Stimulated activated memory B cell treated with anti-CD40 and anti-IgM and Interleukin-4, amounts not matched to agents 10 μg/mL and 1 μg/mL and 100 μg/mL, for 72 hours (primary cell): ENCODE results near the gene OAS1.

Experiments
- ATAC-seq: fragments of 150-1000 bp; cut with Tn5 transposase; 2 replicates; pipeline ENCODE4 v1.10.0; 2021
- H3K27ac Mint-ChIP-seq: one replicate; pipeline ENCODE4 v1.8.0; 2022; ENCODE audit warnings: mild to moderate bottlenecking, mixed read lengths
- H3K27me3 Mint-ChIP-seq: one replicate; pipeline ENCODE4 v1.8.0; 2022; ENCODE audit warnings: mixed read lengths
- H3K36me3 Mint-ChIP-seq: one replicate; pipeline ENCODE4 v1.8.0; 2022; ENCODE audit warnings: mixed read lengths
- H3K4me1 Mint-ChIP-seq: one replicate; pipeline ENCODE4 v1.8.0; 2022; ENCODE audit warnings: mixed read lengths
- H3K4me3 Mint-ChIP-seq: one replicate; pipeline ENCODE4 v1.8.0; 2022; ENCODE audit warnings: mild to moderate bottlenecking, moderate library complexity, mixed read lengths
- H3K9me3 Mint-ChIP-seq: one replicate; pipeline ENCODE4 v1.8.0; 2022; ENCODE audit warnings: mixed read lengths

The OAS1 gene

DNA sequence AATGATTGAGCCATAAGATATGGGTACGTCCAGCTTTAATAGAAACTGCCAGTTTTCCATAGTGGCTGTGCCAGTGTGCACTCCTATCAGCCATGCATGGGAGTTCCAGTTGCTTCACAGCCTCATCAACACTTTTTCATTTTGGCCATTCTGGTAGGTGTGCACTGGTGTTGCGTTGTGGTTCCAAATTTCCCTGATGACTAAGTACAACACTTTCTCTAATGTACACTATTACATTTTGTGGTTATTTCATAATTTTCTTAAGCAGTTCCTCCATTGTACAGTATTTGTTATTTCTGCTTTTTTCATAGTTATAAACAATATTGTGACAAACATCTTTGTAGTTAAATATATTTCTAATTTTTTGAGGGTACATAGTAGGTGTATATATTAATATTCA lies 21.5 kb upstream of the OAS1 start:
- Mint-ChIP-seq H3K4me3 (no peak overlapping the region), H3K9me3 (peaks cover 5% of the 10 kb centered on the region)

DNA sequence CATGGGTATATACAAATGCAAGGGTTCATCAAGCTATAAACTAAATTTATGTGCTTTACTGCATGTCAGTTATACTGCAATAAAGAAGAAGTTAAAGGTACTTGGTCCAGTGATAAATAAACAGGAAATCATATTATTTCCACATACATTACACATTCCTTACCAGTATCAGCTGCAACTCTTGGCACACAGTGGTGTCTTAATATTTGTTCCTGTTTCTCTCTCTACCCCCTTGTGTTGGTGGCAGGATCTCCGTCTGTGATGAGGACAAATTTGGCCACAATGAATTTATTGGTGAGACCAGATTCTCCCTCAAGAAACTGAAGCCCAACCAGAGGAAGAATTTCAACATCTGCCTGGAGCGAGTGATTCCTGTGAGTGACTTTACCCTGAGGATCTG lies 19.2 kb upstream of the OAS1 start:
- Mint-ChIP-seq H3K27me3 (peaks cover 7% of the 10 kb centered on the region), H3K36me3 (no peaks in the 10 kb centered on the region), H3K27ac (no peak overlapping the region), H3K9me3 (peaks cover 5% of the 10 kb centered on the region), H3K4me1 (no peaks in the 10 kb centered on the region), H3K4me3 (no peak overlapping the region)
- ATAC-seq: no peak

More for the DNA sequence above, 21.5 kb upstream of the OAS1 start:
- H3K27me3 Mint-ChIP-seq: peaks cover 24% of the 10 kb centered on the region
- H3K27ac Mint-ChIP-seq: no peak overlapping the region
- no peak for ATAC-seq
- H3K36me3 Mint-ChIP-seq: no peaks in the 10 kb centered on the region
- no peaks in the 10 kb centered on the region for H3K4me1 Mint-ChIP-seq

DNA sequence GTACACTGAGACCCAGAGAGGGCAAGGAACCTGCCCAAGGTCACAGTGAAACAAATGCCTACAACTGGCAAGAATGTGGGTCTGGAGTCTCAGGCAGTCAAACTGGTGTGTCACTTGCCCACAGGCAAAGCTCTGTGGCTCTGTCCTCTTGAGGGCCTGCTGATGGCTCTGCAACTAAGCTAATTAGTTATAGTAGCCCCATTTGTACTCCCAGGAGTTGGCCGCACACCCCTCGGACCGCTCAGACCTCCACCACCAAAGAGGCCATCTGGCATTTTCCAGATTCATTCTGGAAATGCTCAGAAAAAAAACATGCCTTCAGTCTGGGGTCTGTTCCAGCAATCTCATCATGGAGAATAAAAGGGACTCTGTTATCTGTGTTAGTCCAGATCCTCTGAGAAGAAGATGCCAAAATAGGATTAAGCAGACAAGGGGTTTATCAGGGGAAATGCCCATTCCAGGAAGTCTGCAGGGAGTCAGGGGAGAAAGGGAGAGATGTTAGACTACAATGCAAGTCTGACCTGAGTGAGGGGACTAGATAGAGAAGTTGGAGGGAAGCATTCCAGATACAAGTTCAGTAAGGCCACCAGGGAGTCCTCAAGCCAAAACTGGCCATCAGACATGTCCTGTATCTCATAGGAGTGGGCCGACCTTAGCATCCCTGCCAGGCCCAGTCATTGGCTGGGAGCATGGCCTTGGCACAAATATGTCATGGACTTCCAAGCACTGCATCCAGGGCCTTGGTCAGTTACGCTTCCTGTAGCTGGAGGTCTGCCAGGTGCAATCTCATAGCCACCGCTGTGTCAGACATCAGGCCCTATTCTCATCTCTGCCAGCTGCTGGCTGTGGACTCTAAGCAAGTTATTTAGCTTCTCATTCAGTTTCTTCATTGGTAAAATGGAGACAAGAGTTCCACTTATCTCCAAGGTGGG lies 15.4 kb upstream of the OAS1 start:
- H3K4me1 Mint-ChIP-seq: peaks cover 7% of the 10 kb centered on the region
- no peaks in the 10 kb centered on the region for H3K36me3 Mint-ChIP-seq
- H3K27me3 Mint-ChIP-seq: peaks cover under 1% of the 10 kb centered on the region
- no peak overlapping the region for H3K4me3 Mint-ChIP-seq
- no peak for ATAC-seq
- no peaks in the 10 kb centered on the region for H3K9me3 Mint-ChIP-seq
- H3K27ac Mint-ChIP-seq: no peak overlapping the region

DNA sequence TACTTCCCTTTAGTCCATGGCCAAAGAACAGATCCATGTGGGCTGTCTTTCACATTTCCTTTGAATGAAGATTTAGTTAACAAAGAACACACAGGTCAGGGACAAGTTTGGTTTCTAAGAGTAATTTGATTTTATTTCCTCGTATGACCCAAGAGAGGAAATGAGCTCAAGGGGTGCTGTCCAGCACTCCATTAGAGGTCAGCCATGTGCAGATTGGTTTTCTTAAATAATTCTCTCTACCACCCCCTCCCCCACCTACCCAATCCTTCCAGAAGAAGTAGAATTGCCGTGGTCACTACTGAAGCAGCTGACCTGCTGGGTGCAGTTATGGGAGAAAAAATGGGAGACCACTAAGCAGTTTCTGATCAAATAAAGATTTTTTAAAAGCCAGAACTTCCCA lies 13.9 kb upstream of the OAS1 start:
- H3K27ac Mint-ChIP-seq: no peak overlapping the region
- no peak overlapping the region for H3K4me3 Mint-ChIP-seq
- H3K9me3 Mint-ChIP-seq: no peaks in the 10 kb centered on the region
- peaks cover 15% of the 10 kb centered on the region for H3K27me3 Mint-ChIP-seq
- no peaks in the 10 kb centered on the region for H3K36me3 Mint-ChIP-seq
- H3K4me1 Mint-ChIP-seq: peaks cover 7% of the 10 kb centered on the region
- no peak for ATAC-seq

DNA sequence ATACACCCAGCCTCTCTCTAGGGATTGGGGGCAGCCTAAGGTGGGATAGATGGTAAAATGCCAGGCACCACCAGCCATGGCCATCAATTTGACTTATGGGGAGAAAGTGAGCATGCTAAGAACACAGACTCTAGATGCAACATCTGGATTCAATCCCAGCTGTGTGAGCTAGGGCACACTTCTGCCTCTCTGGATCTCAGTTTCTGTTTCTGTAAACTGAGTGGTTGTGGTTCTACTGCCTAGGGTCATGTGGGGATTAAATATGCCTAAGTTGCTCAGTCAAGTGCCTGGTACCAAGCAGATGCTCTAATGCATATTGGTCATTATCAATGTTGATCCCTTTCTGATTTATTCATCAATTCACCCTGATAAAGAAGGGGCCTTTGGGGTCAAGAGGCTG lies 12.6 kb upstream of the OAS1 start:
- H3K27ac Mint-ChIP-seq: no peak overlapping the region
- no peak for ATAC-seq
- H3K9me3 Mint-ChIP-seq: no peaks in the 10 kb centered on the region
- H3K4me1 Mint-ChIP-seq: peaks cover 7% of the 10 kb centered on the region
- H3K4me3 Mint-ChIP-seq: no peak overlapping the region
- H3K27me3 Mint-ChIP-seq: peaks cover 24% of the 10 kb centered on the region
- no peaks in the 10 kb centered on the region for H3K36me3 Mint-ChIP-seq

DNA sequence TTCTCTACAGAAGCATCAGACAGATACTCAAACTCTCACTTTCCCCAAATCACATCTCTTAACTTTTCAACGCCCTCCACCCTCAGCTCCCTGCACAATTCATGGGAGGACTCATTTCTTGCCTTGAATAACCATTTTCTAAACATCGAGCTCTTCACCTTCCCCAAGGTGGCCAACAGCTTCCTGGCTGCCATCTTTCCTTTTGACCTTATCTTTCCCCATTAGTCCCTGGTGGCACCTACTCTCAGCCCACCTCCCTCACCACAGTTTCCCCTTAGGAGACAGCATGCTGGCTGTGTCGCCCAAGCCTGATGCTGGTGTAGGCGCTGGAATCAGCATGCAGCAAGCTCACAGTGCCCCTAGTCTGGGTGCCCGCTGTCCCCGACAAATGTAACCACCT lies 8.4 kb upstream of the OAS1 start:
- H3K27ac Mint-ChIP-seq: no peak overlapping the region
- peaks cover 20% of the 10 kb centered on the region for H3K4me1 Mint-ChIP-seq
- peaks cover 24% of the 10 kb centered on the region for H3K27me3 Mint-ChIP-seq
- H3K9me3 Mint-ChIP-seq: no peaks in the 10 kb centered on the region
- ATAC-seq: no peak
- no peaks in the 10 kb centered on the region for H3K36me3 Mint-ChIP-seq
- H3K4me3 Mint-ChIP-seq: no peak overlapping the region

DNA sequence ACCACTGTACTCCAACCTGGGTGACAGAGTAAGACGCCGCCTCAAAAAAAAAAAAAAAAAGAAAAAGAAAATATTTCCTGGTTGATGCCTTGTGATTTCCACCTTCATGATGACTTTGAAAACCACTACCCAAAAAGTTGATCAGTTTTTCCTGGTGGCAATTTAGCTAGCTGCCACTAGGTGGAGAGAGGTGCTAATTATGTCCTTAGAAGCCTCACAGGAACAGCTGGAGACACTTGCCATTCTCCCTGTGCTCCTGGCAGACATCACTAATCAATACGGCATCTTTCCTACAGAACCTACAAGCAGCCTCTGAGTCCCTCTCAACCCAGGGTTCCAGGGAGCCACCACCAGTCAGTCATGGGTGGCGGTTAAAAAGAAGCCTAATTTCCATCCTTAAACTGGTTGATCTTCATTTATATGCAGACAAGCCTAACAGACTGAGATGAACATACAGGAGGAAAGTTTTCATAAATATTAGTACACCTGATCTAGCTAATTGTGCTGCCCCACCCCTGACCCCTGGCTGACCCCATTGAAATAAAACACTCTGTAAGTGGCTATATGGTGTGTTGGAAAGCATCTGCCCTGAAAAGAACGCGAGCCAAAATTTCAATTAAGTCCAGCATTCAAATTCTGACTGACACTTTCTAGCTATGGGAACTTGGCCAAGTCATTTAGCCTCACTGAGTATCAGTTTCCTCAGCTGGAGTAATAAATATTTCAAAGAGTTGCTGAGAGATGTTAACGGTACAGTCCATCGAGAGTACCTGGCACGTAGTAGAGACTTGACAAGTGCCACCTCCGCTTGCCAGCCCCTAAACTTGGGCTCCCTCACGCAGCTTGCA lies 6.2 kb upstream of the OAS1 start:
- no peak overlapping the region for H3K27ac Mint-ChIP-seq
- H3K36me3 Mint-ChIP-seq: no peaks in the 10 kb centered on the region
- H3K9me3 Mint-ChIP-seq: no peaks in the 10 kb centered on the region
- peaks cover 31% of the 10 kb centered on the region for H3K4me1 Mint-ChIP-seq
- H3K4me3 Mint-ChIP-seq: no peak overlapping the region
- ATAC-seq: no peak
- peaks cover 24% of the 10 kb centered on the region for H3K27me3 Mint-ChIP-seq

DNA sequence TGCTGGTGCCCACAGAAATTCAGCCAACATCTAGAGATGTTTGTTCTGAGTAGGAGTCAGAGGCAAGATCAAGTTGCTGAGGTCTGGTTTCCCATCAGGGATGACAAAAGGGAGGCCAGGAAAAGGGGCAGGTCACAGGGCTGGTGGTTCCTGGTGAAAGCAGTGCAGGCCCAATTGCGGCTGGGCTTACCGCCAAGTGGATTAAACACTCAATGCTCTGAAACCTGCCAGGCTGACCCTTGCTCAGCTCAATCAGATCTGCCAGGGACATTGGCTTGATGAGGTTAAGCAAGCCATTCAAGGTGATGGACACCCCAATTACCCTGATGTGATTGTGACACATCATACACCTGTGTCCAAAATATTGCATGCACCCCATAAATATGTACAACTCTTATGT lies 5.5 kb upstream of the OAS1 start:
- H3K4me1 Mint-ChIP-seq: peaks cover 33% of the 10 kb centered on the region
- no peak overlapping the region for H3K4me3 Mint-ChIP-seq
- no peaks in the 10 kb centered on the region for H3K36me3 Mint-ChIP-seq
- no peak overlapping the region for H3K27ac Mint-ChIP-seq
- H3K9me3 Mint-ChIP-seq: no peaks in the 10 kb centered on the region
- no peak for ATAC-seq
- H3K27me3 Mint-ChIP-seq: peaks cover 24% of the 10 kb centered on the region

DNA sequence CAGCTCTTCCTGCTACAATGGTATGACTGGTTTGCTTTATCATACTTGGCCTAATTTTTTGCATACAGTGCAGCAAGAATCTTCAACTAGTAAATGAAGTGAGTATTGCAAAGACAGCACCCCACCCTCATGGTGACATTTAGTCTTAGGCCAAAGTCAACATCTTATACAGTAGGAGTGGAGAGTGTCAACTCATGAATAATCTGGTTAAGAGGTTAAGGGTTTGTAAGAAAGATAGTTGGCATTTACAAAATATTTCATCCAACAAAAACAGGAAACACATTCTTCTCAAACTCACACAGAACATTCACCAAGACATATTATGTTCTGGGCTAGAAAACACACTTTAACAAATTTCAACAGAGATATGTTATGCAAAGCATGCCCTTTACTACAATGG lies 2.2 kb upstream of the OAS1 start:
- H3K27ac Mint-ChIP-seq: peak overlapping the region; percentile 66
- H3K36me3 Mint-ChIP-seq: no peaks in the 10 kb centered on the region
- H3K9me3 Mint-ChIP-seq: no peaks in the 10 kb centered on the region
- no peak for ATAC-seq
- no peaks in the 10 kb centered on the region for H3K27me3 Mint-ChIP-seq
- peaks cover 65% of the 10 kb centered on the region for H3K4me1 Mint-ChIP-seq
- H3K4me3 Mint-ChIP-seq: no peak overlapping the region

DNA sequence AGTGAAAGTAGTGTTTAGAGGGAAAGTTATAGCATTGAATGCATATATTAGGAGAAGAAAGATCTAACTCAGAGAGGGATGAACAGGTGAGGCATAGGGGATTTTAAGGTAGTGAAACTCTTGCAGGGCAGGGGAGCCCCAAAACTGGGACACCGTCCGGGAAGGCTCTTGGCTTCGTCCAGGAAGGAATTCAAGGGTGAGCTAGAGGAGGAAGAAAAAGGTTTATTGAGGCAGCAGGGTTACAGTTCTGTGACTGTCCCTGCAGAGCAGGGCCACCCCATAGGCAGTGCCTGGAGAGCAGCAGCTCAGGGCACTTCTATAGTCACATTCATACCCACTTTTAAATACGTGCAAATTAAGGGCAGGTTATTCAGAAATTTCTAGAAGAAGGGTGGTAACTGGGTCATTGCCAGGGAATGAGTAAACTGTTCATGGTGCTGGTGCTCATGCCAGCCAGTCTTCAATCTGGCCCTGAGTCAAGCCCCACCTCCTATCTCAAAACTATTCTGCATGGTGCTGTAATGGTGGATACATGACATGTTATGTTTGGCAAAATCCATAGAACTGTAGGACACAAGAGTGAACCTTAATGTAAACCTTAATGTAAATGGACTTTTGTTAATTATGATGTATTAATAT lies 1.2 kb upstream of the OAS1 start:
- no peak for ATAC-seq
- H3K9me3 Mint-ChIP-seq: no peaks in the 10 kb centered on the region
- H3K27ac Mint-ChIP-seq: peak overlapping the region; percentile 66
- H3K4me1 Mint-ChIP-seq: peaks cover 72% of the 10 kb centered on the region
- peaks cover 7% of the 10 kb centered on the region for H3K36me3 Mint-ChIP-seq
- no peak overlapping the region for H3K4me3 Mint-ChIP-seq
- no peaks in the 10 kb centered on the region for H3K27me3 Mint-ChIP-seq

DNA sequence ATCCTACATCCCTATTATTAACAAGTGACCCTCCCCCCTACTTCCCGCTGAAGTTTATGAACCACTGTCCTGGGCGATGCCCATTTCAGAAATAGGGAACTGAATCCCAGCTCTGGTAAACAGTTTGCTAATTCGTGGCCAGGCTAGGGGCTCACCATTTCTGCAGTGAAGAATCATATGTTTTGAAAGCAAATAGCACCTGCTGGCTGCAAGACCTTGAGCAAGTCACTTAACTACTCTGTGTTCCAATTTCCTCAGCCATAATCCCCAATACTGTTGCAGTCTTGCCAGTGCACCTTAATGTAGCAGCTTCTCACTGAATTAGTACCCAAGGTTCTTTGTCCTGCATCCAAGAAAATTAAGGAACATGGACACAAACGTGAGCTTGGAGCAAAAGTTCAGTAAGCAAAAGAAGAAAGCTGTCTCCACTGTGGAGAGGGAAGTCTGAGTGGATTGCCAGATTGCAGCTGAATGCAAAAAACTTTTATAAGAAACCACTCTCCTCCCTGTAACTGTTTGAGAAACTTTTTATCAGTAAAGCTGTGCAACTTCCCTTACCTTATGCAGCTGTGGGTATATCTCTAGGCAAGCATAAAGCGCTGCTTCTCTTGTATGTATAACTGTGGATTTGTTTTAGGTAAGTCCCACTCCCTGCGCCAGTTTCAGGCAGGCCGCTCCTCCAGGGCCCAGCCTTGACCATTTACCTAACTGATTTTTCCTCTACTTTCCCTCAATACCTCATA lies 824 bp downstream of the OAS1 start:
- peak; percentile 90 for ATAC-seq
- Mint-ChIP-seq H3K27ac (peak overlapping the region; percentile 84), H3K4me3 (peak overlapping the region; percentile 82), H3K4me1 (peaks cover 76% of the 10 kb centered on the region), H3K36me3 (peaks cover 27% of the 10 kb centered on the region), H3K27me3 (no peaks in the 10 kb centered on the region), H3K9me3 (no peaks in the 10 kb centered on the region)

DNA sequence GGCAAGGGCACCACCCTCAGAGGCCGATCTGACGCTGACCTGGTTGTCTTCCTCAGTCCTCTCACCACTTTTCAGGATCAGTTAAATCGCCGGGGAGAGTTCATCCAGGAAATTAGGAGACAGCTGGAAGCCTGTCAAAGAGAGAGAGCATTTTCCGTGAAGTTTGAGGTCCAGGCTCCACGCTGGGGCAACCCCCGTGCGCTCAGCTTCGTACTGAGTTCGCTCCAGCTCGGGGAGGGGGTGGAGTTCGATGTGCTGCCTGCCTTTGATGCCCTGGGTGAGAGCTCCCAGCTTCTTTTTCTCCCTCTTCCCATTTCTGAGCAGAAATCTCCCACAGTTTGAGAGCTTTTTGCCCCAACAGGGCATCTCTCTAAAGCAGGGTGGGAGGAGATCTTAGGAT lies 1.8 kb downstream of the OAS1 start:
- Mint-ChIP-seq H3K27me3 (no peaks in the 10 kb centered on the region), H3K27ac (peak overlapping the region; percentile 84), H3K36me3 (peaks cover 37% of the 10 kb centered on the region), H3K4me1 (peaks cover 67% of the 10 kb centered on the region), H3K9me3 (peaks cover 8% of the 10 kb centered on the region), H3K4me3 (peak overlapping the region; percentile 82)
- no peak for ATAC-seq

DNA sequence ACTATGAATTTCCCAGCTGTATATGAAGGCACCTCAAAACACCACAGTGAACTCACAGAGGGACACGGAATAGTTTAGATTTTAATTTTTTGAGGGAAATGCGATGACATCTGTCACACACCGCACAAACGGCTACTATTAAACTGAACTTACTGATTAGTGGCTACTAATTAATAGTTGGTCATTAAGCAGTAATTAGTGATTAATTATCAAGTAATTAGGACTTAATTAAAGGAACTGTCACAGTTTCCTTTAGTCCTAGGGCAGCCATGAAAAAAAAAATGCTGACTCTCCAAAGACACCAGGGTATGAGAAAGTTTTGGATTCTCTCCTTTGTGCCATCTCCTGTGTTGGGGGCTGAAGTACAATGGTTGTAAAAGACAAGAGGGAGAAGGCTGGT lies 2.9 kb downstream of the OAS1 start:
- H3K4me1 Mint-ChIP-seq: peaks cover 60% of the 10 kb centered on the region
- no peak for ATAC-seq
- peak overlapping the region; percentile 84 for H3K27ac Mint-ChIP-seq
- no peak overlapping the region for H3K4me3 Mint-ChIP-seq
- H3K9me3 Mint-ChIP-seq: peaks cover 11% of the 10 kb centered on the region
- no peaks in the 10 kb centered on the region for H3K27me3 Mint-ChIP-seq
- peaks cover 46% of the 10 kb centered on the region for H3K36me3 Mint-ChIP-seq

DNA sequence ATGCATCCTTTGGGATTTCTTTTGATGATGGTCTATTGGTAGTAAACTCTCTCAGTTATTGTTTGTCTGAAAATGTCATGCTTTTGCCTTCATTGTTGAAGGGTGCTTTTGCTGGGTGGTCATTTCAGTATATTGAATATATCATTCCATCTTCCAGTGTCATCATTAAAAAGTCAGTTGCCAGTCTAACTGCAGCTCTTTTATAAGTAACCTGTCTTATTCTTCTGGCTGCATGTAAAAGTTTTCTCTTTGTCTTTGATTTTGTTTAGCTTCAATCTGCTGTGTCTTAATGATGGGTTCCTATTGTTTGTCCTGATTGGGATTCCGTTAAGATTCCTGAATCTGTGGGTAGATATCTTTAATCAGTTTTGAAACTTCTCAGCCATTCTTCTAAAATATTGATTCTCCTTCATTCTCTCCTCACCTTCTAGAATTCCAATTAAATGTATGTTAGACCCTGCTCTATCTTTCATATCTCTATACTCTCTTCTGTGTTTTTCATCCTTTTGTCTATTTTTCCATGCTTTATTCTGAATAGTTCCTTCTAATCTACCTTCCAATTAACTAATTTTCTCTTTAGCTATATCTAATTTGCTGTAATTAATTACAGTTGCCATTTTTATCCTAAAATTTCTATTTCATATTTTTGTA lies 6.4 kb downstream of the OAS1 start:
- Mint-ChIP-seq H3K27ac (no peak overlapping the region), H3K4me3 (no peak overlapping the region), H3K36me3 (peaks cover 70% of the 10 kb centered on the region), H3K9me3 (peaks cover 14% of the 10 kb centered on the region), H3K4me1 (peaks cover 42% of the 10 kb centered on the region), H3K27me3 (no peaks in the 10 kb centered on the region)
- ATAC-seq: no peak
